SJCRH30 (cell line): ENCODE results near the gene ELFN2. TPM values are rescaled to one million over a fixed set of nuclear protein-coding genes. Genes with fewer than 3 reads are reported as not detected.
A peak's percentile ranks its signal among the peaks of the same experiment; 100 is the strongest.
"Not testable (repeated sequence)": the region's sequence is repeated elsewhere in the genome, so short reads cannot be mapped to it uniquely, and the experiment has no call there.

Experiments
- DNase-seq, 2 experiments: peaks; one replicate each; pipeline ENCODE4 v3.0.0-alpha.2; 2015 to 2020
- H3K27ac ChIP-seq: fragments of 250-450 bp; sonication (Bioruptor Pico); 2 replicates; pipeline ENCODE4 v1.5.1; 2020; ENCODE audit warnings: mild to moderate bottlenecking, moderate library complexity
- H3K27me3 ChIP-seq: fragments of 250-450 bp; sonication (Bioruptor Pico); 2 replicates; pipeline ENCODE4 v1.5.1; 2020; ENCODE audit warnings: mild to moderate bottlenecking, moderate library complexity
- H3K36me3 ChIP-seq: fragments of 250-450 bp; sonication (Bioruptor Pico); 2 replicates; pipeline ENCODE4 v1.5.1; 2020; ENCODE audit warnings: mild to moderate bottlenecking, moderate library complexity
- H3K4me1 ChIP-seq: fragments of 250-450 bp; sonication (Bioruptor Pico); 2 replicates; pipeline ENCODE4 v1.5.1; 2020; ENCODE audit warnings: mild to moderate bottlenecking, moderate library complexity
- H3K4me3 ChIP-seq: fragments of 250-450 bp; sonication (Bioruptor Pico); 2 replicates; pipeline ENCODE4 v1.5.1; 2020; ENCODE audit warnings: mild to moderate bottlenecking, moderate library complexity
- H3K9me3 ChIP-seq: fragments of 250-450 bp; sonication (Bioruptor Pico); replicated peaks from 2 replicates; pipeline ENCODE4 v1.5.1; 2020; ENCODE audit warnings: mild to moderate bottlenecking, moderate library complexity
- total RNA-seq: library from RNA; depleted of rRNA; stranded (reverse); fragments of >200 nt; shearing (Covaris generic); gene quantifications from 2 replicates; pipeline ENCODE4 v1.2.3, GENCODE V29; 2014; rRNA removed

ELFN2 gene
- under 0.01 and 0.02 TPM in 2 replicates for total RNA-seq

GRCh38 chr22:37427135-37427710 is at the start of gene ELFN2:
ELFN2 (minus strand) TSS chr22:37427479; CDS start chr22:37375534, 51,945 bp downstream.
- DNase-seq = no peak
- H3K4me3 ChIP-seq = no peak within 1 kb of the TSS
- no peaks in the 10 kb centered on the region for H3K9me3 ChIP-seq
- no peak within 1 kb of the TSS for H3K27ac ChIP-seq
- peaks cover 19% of the 10 kb centered on the region for H3K27me3 ChIP-seq
- peaks cover 20% of the 10 kb centered on the region for H3K4me1 ChIP-seq
- H3K36me3 ChIP-seq = no peaks in the 10 kb centered on the region

- Histone ChIP-seq H3K27me3 (peaks cover 5% of the 10 kb centered on the region), H3K9me3 (no peaks in the 10 kb centered on the region), H3K36me3 (no peaks in the 10 kb centered on the region), H3K4me1 (no peaks in the 10 kb centered on the region), H3K4me3 (no peak overlapping the region), H3K27ac (no peak overlapping the region)
- DNase-seq = no peak
These were observed 49.4 kb upstream of the ELFN2 start for GRCh38 chr22:37476389-37477329.

- Histone ChIP-seq H3K27ac (no peak overlapping the region), H3K27me3 (peaks cover 5% of the 10 kb centered on the region), H3K36me3 (no peaks in the 10 kb centered on the region), H3K4me1 (no peaks in the 10 kb centered on the region), H3K9me3 (no peaks in the 10 kb centered on the region), H3K4me3 (no peak overlapping the region)
- DNase-seq = no peak
These were observed 47.3 kb upstream of the ELFN2 start for GRCh38 chr22:37474447-37475090.

- Histone ChIP-seq H3K27ac (no peak overlapping the region), H3K9me3 (no peaks in the 10 kb centered on the region), H3K4me1 (no peaks in the 10 kb centered on the region), H3K36me3 (no peaks in the 10 kb centered on the region), H3K4me3 (no peak overlapping the region), H3K27me3 (peaks cover 10% of the 10 kb centered on the region)
- no peak for DNase-seq
These were observed 46.2 kb upstream of the ELFN2 start for GRCh38 chr22:37473437-37473946.

GRCh38 chr22:37472418-37473006 is 45.2 kb upstream of the ELFN2 start:
- no peak overlapping the region for H3K27ac ChIP-seq
- H3K9me3 ChIP-seq = no peaks in the 10 kb centered on the region
- peaks cover 10% of the 10 kb centered on the region for H3K27me3 ChIP-seq
- no peak overlapping the region for H3K4me3 ChIP-seq
- DNase-seq = peak; percentile 54 to 67
- no peaks in the 10 kb centered on the region for H3K36me3 ChIP-seq
- no peaks in the 10 kb centered on the region for H3K4me1 ChIP-seq

GRCh38 chr22:37471727-37472417 is 44.6 kb upstream of the ELFN2 start:
- no peak overlapping the region for H3K27ac ChIP-seq
- peaks cover 7% of the 10 kb centered on the region for H3K27me3 ChIP-seq
- H3K4me3 ChIP-seq = no peak overlapping the region
- H3K4me1 ChIP-seq = no peaks in the 10 kb centered on the region
- H3K9me3 ChIP-seq = no peaks in the 10 kb centered on the region
- DNase-seq = no peak
- no peaks in the 10 kb centered on the region for H3K36me3 ChIP-seq

GRCh38 chr22:37470087-37470445 is 42.8 kb upstream of the ELFN2 start:
- Histone ChIP-seq H3K4me3 (no peak overlapping the region), H3K4me1 (peaks cover 6% of the 10 kb centered on the region), H3K27me3 (0 out of 2 replicates have a peak, but pooled peaks cover 6% of the 10 kb centered on the region), H3K27ac (no peak overlapping the region), H3K9me3 (no peaks in the 10 kb centered on the region), H3K36me3 (no peaks in the 10 kb centered on the region)
- no peak for DNase-seq

- H3K27me3 ChIP-seq = 0 out of 2 replicates have a peak, but pooled peaks cover 6% of the 10 kb centered on the region
- H3K27ac ChIP-seq = no peak overlapping the region
- H3K9me3 ChIP-seq = no peaks in the 10 kb centered on the region
- no peak for DNase-seq
- H3K4me1 ChIP-seq = peaks cover 10% of the 10 kb centered on the region
- no peak overlapping the region for H3K4me3 ChIP-seq
- H3K36me3 ChIP-seq = no peaks in the 10 kb centered on the region
These were observed 42.3 kb upstream of the ELFN2 start for GRCh38 chr22:37469416-37470086.

GRCh38 chr22:37468201-37468695 is 41.0 kb upstream of the ELFN2 start:
- H3K27me3 ChIP-seq, H3K27ac ChIP-seq, H3K36me3 ChIP-seq, H3K4me3 ChIP-seq, H3K9me3 ChIP-seq, DNase-seq: not testable (repeated sequence)
- peaks cover 18% of the 10 kb centered on the region for H3K4me1 ChIP-seq

GRCh38 chr22:37467391-37467955 is 40.2 kb upstream of the ELFN2 start:
- H3K4me3 ChIP-seq = no peak overlapping the region
- 0 out of 2 replicates have a peak, but pooled peaks cover 6% of the 10 kb centered on the region for H3K27me3 ChIP-seq
- DNase-seq = no peak
- H3K36me3 ChIP-seq = no peaks in the 10 kb centered on the region
- H3K4me1 ChIP-seq = peaks cover 18% of the 10 kb centered on the region
- no peaks in the 10 kb centered on the region for H3K9me3 ChIP-seq
- no peak overlapping the region for H3K27ac ChIP-seq

GRCh38 chr22:37464181-37464580 is 36.9 kb upstream of the ELFN2 start:
- Histone ChIP-seq H3K4me1 (peaks cover 18% of the 10 kb centered on the region), H3K27ac (no peak overlapping the region), H3K36me3 (no peaks in the 10 kb centered on the region), H3K4me3 (no peak overlapping the region), H3K27me3 (0 out of 2 replicates have a peak, but pooled peaks cover 3% of the 10 kb centered on the region), H3K9me3 (no peaks in the 10 kb centered on the region)
- DNase-seq = peak; percentile 76 to 82

GRCh38 chr22:37462983-37463382 is 35.7 kb upstream of the ELFN2 start:
- peak; percentile 49 to 74 for DNase-seq
- Histone ChIP-seq H3K9me3 (no peaks in the 10 kb centered on the region), H3K27ac (no peak overlapping the region), H3K4me3 (no peak overlapping the region), H3K27me3 (no peaks in the 10 kb centered on the region), H3K4me1 (peaks cover 18% of the 10 kb centered on the region), H3K36me3 (no peaks in the 10 kb centered on the region)

GRCh38 chr22:37462436-37462835 is 35.2 kb upstream of the ELFN2 start:
- H3K4me1 ChIP-seq = peaks cover 18% of the 10 kb centered on the region
- no peak for DNase-seq
- H3K27ac ChIP-seq = no peak overlapping the region
- H3K4me3 ChIP-seq = no peak overlapping the region
- no peaks in the 10 kb centered on the region for H3K9me3 ChIP-seq
- H3K27me3 ChIP-seq = no peaks in the 10 kb centered on the region
- H3K36me3 ChIP-seq = no peaks in the 10 kb centered on the region
